BLaER1 (cell line): ENCODE results near the gene DISC1.
A peak's percentile ranks its signal among the peaks of the same experiment; 100 is the strongest.

Experiments used
- H3K27ac ChIP-seq: shearing (Covaris generic); formaldehyde crosslinking; 2 replicates; pipeline ENCODE4 v1.8.1; 2022
- H3K27me3 ChIP-seq: shearing (Covaris generic); formaldehyde crosslinking; 2 replicates; pipeline ENCODE4 v1.8.1; 2022
- H3K36me3 ChIP-seq: shearing (Covaris generic); formaldehyde crosslinking; 2 replicates; pipeline ENCODE4 v1.8.1; 2022
- H3K4me1 ChIP-seq: shearing (Covaris generic); formaldehyde crosslinking; 2 replicates; pipeline ENCODE4 v1.8.1; 2022
- H3K4me2 ChIP-seq: shearing (Covaris generic); formaldehyde crosslinking; 2 replicates; pipeline ENCODE4 v1.8.1; 2022
- H3K4me3 ChIP-seq: shearing (Covaris generic); formaldehyde crosslinking; 2 replicates; pipeline ENCODE4 v1.8.1; 2022
- H3K9ac ChIP-seq: shearing (Covaris generic); formaldehyde crosslinking; 2 replicates; pipeline ENCODE4 v1.8.1; 2022
- H3K9me3 ChIP-seq: shearing (Covaris generic); formaldehyde crosslinking; 2 replicates; pipeline ENCODE4 v1.8.1; 2022
- H4K20me1 ChIP-seq: shearing (Covaris generic); formaldehyde crosslinking; 2 replicates; pipeline ENCODE4 v1.8.1; 2022
- Cebpa-rat ChIP-seq: shearing (Covaris generic); IDR thresholded peaks from 2 replicates; pipeline ENCODE4 v1.8.1; 2022

DISC1 gene

DNA sequence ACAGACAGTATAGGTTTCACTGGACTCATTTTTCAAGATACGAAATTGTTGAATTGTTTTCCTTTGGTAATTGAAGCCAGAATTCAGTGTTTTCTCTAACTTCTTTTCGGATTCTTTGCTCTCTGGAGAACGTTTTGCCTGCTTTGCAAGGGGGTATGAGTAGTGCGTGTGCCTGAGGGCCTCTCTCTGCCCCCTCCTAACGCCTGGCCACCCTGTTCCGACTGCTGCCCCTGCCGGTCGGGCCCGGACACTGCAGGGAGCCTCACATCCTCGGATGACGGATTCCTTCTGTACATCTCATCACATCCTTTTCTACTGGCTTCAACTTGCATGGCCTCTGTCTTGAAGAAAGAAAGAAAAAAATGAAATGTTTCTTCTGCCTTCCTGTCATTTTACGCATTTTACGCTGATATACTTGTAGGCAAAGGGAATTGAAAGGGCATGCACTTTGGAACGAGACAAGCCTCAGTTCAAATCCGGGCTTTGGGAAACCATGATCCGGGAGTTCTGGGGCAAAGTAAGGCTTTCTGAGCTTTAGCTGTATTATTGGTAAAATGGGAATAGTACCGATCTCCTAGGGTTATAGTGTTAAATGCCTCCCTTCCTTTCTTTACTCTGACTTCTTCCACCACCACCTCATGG lies 65.1 kb downstream of the DISC1 start:
- Histone ChIP-seq H3K27ac (no peak overlapping the region), H3K4me1 (peaks cover 34% of the 10 kb centered on the region), H3K9me3 (peaks cover 13% of the 10 kb centered on the region), H3K9ac (no peak overlapping the region), H3K4me2 (no peak overlapping the region), H3K27me3 (no peaks in the 10 kb centered on the region), H3K36me3 (peaks cover 14% of the 10 kb centered on the region; the same call in 1 of the 2 replicates), H4K20me1 (no peaks in the 10 kb centered on the region), H3K4me3 (no peak overlapping the region)
- no peak for TF ChIP-seq Cebpa-rat

- no peak overlapping the region for H3K4me3 ChIP-seq
These were observed 66.9 kb downstream of the DISC1 start for GRCh38 chr1:231693361-231694074.

DNA sequence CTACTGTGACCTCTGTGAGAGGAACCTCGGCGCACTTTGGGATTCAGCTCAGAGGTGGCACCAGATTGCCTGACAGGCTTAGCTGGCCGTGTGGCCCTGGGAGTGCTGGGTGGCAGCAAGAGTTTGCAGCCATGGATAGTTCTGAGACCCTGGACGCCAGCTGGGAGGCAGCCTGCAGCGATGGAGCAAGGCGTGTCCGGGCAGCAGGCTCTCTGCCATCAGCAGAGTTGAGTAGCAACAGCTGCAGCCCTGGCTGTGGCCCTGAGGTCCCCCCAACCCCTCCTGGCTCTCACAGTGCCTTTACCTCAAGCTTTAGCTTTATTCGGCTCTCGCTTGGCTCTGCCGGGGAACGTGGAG lies 67.5 kb downstream of the DISC1 start:
- no peaks in the 10 kb centered on the region for H3K9me3 ChIP-seq
- H3K4me3 ChIP-seq = no peak overlapping the region
- H3K4me2 ChIP-seq = peak overlapping the region; percentile 83
- peak overlapping the region; percentile 51; the same call in 1 of the 2 replicates for H3K9ac ChIP-seq
- peaks cover 22% of the 10 kb centered on the region; the same call in 1 of the 2 replicates for H3K36me3 ChIP-seq
- H3K27me3 ChIP-seq = no peaks in the 10 kb centered on the region
- H3K4me1 ChIP-seq = peaks cover 34% of the 10 kb centered on the region
- no peaks in the 10 kb centered on the region for H4K20me1 ChIP-seq
- TF ChIP-seq Cebpa-rat = no peak
- peak overlapping the region; percentile 70 for H3K27ac ChIP-seq

More at GRCh38 chr1:231693361-231694074, 66.9 kb downstream of the DISC1 start:
- no peak overlapping the region for H3K4me2 ChIP-seq
- H3K27me3 ChIP-seq = no peaks in the 10 kb centered on the region
- no peak overlapping the region for H3K9ac ChIP-seq
- no peaks in the 10 kb centered on the region for H3K9me3 ChIP-seq
- peaks cover 34% of the 10 kb centered on the region for H3K4me1 ChIP-seq
- no peaks in the 10 kb centered on the region for H4K20me1 ChIP-seq
- peak overlapping the region; percentile 70 for H3K27ac ChIP-seq
- peaks cover 17% of the 10 kb centered on the region; the same call in 1 of the 2 replicates for H3K36me3 ChIP-seq
- TF ChIP-seq Cebpa-rat = no peak

- H3K4me2 ChIP-seq = peak overlapping the region; percentile 83
- H3K36me3 ChIP-seq = peaks cover 23% of the 10 kb centered on the region; the same call in 1 of the 2 replicates
- peak overlapping the region; percentile 17; the same call in 1 of the 2 replicates for H3K4me3 ChIP-seq
- H3K9ac ChIP-seq = peak overlapping the region; percentile 51
- peaks cover 34% of the 10 kb centered on the region for H3K4me1 ChIP-seq
- H4K20me1 ChIP-seq = no peaks in the 10 kb centered on the region
- TF ChIP-seq Cebpa-rat = no peak
- H3K9me3 ChIP-seq = no peaks in the 10 kb centered on the region
- H3K27me3 ChIP-seq = no peaks in the 10 kb centered on the region
- H3K27ac ChIP-seq = peak overlapping the region; percentile 70
These were observed 68.0 kb downstream of the DISC1 start for GRCh38 chr1:231694465-231695077.

DNA sequence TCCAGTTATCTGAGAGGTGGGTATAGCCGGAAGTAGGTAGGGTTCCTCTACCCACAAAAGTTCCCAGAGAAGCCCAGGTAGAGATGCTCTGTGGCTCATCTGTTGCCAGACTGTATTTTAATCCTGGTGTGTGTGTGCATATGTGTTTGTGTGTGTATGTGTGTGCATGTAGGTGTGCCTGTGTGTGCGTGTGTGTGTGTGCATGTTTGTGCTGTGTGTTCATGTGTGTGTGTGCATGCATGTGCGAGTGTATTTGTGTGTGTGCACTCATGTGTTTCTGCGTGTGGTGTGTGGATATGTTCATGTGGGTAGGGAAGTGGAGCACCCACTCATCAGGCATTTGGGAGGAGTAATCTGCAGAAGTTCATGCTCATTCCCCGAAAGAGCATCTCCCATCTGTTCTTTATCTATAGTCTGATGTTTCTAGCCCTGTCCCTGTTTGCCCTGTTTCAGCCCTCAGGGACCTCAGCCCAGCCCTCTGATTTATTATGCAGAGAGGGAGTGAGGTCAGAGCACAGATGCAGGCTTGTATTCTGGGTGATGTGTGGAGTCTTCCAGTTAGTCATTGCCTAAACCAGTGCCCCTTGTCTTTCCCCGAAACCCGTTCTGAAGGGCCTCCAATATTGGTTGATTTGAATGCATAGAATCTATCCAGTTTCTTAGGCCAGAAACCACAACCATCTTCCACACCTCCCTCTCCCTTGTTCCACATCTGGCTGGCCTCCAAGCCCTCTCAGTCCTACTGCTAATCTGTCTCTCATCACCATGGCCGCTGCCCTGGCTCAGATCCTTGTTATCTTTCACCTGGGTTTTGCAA lies 69.1 kb downstream of the DISC1 start:
- Histone ChIP-seq H4K20me1 (no peaks in the 10 kb centered on the region), H3K27me3 (no peaks in the 10 kb centered on the region), H3K9me3 (no peaks in the 10 kb centered on the region), H3K27ac (no peak overlapping the region), H3K9ac (no peak overlapping the region), H3K4me3 (no peak overlapping the region), H3K4me1 (peaks cover 26% of the 10 kb centered on the region), H3K4me2 (peak overlapping the region; percentile 83), H3K36me3 (peaks cover 24% of the 10 kb centered on the region; the same call in 1 of the 2 replicates)
- TF ChIP-seq Cebpa-rat = no peak

DNA sequence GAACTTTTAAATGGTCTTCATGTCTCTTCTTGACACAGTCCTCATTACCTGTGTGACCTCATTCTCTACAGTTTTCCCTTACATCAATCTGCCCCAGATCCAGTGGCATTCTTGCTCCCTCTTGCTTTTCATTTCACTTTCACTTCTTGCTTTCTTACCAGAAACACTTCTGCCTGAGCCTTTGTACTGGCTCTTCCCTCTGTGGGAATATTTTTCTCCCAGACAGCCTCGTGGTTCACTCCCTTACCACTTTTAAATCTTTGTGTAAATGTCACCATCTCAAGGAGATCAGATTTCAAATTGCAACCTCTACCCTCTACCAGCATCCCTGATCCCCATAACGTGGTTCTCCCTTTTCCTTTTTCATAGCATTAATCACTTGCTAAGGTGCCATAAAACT lies 73.2 kb downstream of the DISC1 start:
- Histone ChIP-seq H4K20me1 (no peaks in the 10 kb centered on the region), H3K4me1 (peaks cover 14% of the 10 kb centered on the region), H3K27me3 (no peaks in the 10 kb centered on the region), H3K9me3 (peaks cover 4% of the 10 kb centered on the region; the same call in 1 of the 2 replicates), H3K27ac (no peak overlapping the region), H3K36me3 (peaks cover 43% of the 10 kb centered on the region), H3K4me3 (no peak overlapping the region), H3K4me2 (no peak overlapping the region), H3K9ac (no peak overlapping the region)
- no peak for TF ChIP-seq Cebpa-rat

- peaks cover 4% of the 10 kb centered on the region; the same call in 1 of the 2 replicates for H3K9me3 ChIP-seq
- H4K20me1 ChIP-seq = no peaks in the 10 kb centered on the region
- H3K27ac ChIP-seq = no peak overlapping the region
- peaks cover 42% of the 10 kb centered on the region for H3K36me3 ChIP-seq
- no peak overlapping the region for H3K4me3 ChIP-seq
- no peak overlapping the region for H3K9ac ChIP-seq
- H3K4me1 ChIP-seq = no peaks in the 10 kb centered on the region
- H3K27me3 ChIP-seq = no peaks in the 10 kb centered on the region
- TF ChIP-seq Cebpa-rat = no peak
- H3K4me2 ChIP-seq = no peak overlapping the region
These were observed 74.7 kb downstream of the DISC1 start for GRCh38 chr1:231701306-231701705.

GRCh38 chr1:231702331-231702730 lies 75.7 kb downstream of the DISC1 start:
- no peak overlapping the region for H3K27ac ChIP-seq

DNA sequence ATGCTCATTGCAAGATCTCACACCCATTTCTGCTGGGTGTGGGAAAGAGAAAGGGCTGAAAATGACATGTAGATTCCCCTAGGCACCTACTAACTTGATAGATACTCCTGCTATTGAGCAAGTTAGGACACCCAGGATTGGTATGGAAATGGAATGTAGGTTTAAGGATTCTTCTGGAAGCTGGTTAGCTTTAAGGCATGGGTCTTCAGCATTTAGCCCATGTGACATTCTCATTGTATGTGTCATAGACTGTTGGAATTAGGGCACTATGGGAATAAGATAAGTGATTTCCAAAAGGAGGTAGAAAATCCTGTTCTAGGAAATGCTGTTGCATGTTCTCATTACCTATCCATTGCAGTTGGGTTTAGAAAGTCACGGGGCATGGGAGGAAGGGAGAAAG lies 76.2 kb downstream of the DISC1 start:
- Histone ChIP-seq H4K20me1 (no peaks in the 10 kb centered on the region), H3K27ac (no peak overlapping the region), H3K4me3 (no peak overlapping the region), H3K9me3 (peaks cover 4% of the 10 kb centered on the region; the same call in 1 of the 2 replicates), H3K4me1 (no peaks in the 10 kb centered on the region), H3K36me3 (peaks cover 34% of the 10 kb centered on the region), H3K9ac (no peak overlapping the region), H3K27me3 (no peaks in the 10 kb centered on the region), H3K4me2 (no peak overlapping the region)
- TF ChIP-seq Cebpa-rat = no peak

More at GRCh38 chr1:231702331-231702730, 75.7 kb downstream of the DISC1 start:
- peaks cover 34% of the 10 kb centered on the region for H3K36me3 ChIP-seq
- no peaks in the 10 kb centered on the region for H4K20me1 ChIP-seq
- no peaks in the 10 kb centered on the region for H3K4me1 ChIP-seq
- no peaks in the 10 kb centered on the region for H3K27me3 ChIP-seq
- H3K4me3 ChIP-seq = no peak overlapping the region
- H3K9ac ChIP-seq = no peak overlapping the region
- H3K4me2 ChIP-seq = no peak overlapping the region
- peaks cover 4% of the 10 kb centered on the region; the same call in 1 of the 2 replicates for H3K9me3 ChIP-seq
- TF ChIP-seq Cebpa-rat = no peak
